UCSD-AML1 (cell line): ENCODE results near the gene EZH2.

ENCODE experiments used
- DNase-seq: peaks from one replicate; lab custom pipeline; 2025; ENCODE audit not compliant: unreplicated experiment; lab: John Stamatoyannopoulos, UW

EZH2 gene

DNA sequence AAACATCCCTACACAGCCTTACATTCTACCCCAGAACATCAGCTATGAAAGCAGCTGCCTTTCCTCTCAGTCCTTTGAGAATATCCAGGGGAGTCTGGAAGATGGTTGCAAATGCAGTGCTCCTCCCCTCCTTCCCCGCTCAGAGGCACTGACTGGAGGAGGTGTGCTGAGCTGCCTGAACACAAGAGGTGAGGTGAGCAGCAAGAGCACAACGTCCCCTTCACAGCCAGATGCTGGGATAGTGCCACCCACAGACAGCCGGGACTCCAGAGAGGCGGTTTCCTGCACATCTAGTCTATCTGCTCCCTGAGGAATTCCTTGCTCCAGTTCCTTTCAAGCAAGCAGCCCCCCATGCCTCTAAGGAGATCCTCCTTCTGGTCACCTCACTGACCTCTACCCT, 74.2 kb downstream of the EZH2 start:
- DNase-seq = no peak

DNA sequence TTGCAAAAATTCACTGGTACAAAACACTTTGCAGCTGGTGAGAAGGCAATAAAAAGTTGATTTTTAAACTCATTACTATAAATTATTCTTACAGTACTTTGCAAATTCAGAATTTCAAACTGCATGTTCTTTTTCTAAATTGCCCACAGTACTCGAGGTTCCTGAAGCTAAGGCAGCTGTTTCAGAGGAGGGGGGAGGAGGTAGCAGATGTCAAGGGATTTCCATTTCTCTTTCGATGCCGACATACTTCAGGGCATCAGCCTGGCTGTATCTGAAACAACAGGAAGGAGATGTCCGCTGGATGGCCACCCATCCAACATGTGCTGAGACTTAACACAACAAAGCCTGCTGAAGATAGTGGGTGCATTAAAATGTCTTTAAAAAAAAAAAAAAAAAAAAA, 76.7 kb downstream of the EZH2 start:
- no peak for DNase-seq

DNA sequence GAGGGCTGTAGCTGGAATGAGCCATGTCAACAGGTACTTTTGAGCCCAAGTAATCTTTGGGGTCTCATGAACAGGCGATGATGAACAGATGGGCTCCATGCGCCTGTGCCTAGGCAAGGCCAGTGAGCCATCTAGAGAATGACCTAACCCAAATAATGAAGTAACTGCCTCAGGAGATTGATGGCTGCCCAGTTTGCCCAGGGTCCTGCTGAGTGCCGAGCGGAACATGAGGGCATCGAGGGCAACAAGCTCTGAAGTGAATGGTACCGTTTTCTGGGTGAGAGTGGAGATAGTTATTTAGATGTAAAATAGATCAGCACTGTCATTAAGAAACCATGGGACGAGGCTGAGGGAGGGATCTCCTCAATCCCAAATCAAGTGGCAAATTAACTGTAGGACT, 77.9 kb downstream of the EZH2 start:
- no peak for DNase-seq

DNA sequence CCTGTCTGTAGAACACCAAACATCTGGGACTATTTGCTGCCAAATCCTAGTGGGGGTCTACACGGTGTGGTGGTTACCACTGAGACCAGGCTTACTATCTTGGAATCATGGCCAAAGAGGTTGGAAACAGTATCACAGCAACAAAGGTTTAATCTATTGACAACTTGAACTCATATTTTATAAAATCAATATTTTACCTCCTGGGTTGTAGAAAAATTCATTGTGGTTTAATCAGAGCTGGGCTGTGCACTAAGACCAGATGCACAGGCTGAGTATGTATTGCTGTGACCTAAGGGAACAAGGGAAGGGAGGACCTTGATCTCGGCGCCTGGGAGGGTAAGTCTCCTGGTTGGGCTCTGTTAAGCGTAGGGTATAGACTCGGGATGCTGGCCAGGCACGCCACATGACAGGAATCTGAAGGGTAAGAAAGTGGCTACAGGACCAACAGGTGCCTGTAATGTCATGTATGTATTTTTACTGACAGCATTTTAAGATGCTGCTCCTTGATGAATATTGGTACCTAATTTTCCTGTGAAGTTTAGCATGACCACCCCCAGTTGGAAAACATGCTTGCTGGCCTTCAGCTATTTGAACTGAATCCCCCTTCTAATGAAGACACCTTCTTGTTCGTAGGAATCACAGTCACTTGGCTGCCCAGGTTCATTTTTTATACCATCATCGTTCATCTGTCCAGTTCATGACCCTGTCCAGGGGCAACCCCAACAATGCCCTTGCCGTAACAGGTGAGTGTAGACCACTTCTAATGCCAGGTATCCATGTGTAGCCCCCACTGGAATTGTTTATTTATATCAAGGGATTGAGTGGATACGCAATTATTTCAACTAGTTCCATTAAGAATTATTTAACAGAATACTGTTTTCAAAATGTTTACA, 79.5 kb downstream of the EZH2 start:
- no peak for DNase-seq

DNA sequence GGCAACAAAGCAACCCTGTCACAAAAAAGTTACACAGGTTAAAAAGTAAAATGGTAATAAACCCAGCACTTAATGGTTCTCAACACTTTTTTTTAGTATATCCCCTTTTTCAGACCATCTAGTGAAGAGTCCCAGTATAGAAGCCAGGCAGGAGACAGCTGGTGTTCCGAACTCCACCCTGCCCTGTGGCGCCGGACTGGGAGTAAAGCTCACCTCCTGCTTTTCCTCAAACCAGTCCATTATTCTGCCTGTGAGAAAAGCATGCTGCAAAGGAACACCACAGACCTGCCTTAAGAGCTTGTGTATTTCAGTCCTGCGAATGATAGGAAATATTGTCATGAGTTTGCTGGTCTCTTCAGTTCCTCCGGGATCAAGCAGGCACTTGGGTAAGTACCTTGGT, 81.0 kb downstream of the EZH2 start:
- DNase-seq = no peak

DNA sequence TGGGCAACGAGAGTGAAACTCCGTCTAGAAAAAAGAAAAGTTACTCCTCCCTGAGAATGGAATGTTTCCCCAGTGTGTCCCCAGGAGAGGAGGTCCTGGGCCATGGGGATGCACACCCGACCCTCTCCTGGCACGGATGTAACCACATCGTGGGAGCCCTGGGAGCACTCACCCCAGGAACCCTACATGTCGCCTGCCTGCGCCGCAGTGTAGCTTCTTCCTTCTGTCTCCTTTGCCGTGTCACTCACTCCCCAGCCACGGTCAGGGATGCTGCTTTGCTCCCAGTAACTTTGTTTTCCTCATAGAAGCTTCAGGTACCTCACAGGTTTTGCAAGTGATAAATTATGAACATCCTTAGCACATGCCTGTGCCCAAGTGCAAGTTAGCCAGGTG, 82.0 kb downstream of the EZH2 start:
- DNase-seq = no peak

DNA sequence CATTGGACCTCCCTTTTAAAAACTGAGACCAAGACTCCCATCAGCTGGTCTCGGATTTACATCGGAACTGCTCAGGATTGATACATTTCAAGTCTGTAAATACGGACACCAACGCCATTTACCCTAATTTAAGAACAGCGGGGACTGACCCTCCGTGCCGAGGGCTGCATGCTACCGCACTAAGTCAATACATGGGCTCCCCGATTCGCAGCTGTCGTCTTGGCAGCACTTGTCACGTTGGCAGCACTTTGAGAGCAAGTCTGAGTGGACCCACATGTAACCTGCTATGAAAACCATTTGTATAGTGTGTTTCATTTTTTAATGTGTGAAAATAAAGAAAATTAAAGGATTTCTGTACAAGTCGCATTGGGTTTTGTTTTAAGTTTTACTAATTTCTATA, 83.4 kb downstream of the EZH2 start:
- DNase-seq = no peak

DNA sequence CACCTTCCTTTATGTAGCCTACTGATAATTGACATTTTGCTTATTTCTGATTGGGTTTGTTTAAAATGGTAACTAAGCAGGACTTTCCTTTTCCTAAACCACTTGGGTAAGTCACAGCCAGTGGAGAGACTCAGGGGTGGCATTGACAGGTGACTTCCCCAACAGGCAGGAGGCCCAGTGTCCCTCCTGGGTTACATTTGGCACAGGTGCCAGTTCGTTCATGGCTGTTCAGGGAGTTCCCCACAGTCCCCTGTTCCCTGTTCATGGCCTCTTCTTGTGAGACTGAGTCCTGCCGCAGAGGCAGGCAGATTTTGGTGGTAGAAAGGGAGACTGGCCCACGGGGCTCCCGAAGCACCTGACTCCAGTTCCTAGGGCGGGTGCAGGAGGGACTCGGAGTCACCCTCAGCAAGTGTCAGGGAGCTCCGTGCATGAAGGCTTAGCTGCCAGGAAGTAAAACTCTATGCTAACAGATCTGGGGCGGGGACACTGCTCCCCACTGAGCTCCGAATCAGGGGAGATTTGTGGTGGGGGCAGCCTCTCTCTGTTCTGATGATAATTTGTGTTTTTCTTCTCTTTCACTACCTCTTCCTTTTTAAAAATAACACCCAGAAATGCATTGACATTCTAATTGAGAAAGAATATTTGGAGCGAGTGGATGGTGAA, 84.1 kb downstream of the EZH2 start:
- DNase-seq = no peak

DNA sequence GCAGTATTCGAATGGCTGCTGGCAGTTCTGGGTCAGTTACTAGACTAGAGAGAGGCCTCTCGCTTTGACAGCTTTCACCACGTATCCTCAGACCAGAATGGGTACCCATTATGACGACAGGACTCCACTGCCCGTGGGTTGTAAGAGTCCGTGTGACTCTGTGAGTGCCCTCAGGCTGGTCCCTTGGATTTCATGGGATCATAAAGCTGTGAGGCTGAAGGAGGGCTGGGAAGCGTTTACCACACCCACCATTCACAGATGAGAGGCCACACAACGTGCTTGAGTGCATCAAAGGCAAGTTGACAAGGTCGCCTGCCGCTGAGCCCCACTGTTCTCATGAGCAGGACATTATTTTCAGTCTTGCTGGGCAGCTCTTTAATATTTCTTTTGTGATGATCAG, 87.2 kb downstream of the EZH2 start:
- DNase-seq = no peak

DNA sequence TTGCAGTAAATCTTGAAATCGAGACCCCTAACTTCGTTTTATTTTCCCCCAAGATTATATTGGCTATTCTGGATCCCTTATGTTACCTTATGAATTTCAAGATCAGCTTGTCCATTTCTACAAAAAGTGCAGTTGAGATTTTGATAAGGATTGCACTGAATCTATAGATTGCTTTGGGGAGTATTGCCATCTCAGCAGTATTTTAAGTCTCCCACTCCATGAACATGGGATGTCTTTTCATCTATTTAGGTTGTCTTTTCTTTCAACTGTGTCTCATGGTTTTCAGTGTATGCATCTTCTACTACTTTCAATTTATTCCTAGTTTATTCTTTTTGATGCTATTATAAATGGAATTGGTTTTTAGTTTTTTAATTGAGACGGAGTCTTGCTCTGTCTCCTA, 89.6 kb downstream of the EZH2 start:
- DNase-seq = no peak

DNA sequence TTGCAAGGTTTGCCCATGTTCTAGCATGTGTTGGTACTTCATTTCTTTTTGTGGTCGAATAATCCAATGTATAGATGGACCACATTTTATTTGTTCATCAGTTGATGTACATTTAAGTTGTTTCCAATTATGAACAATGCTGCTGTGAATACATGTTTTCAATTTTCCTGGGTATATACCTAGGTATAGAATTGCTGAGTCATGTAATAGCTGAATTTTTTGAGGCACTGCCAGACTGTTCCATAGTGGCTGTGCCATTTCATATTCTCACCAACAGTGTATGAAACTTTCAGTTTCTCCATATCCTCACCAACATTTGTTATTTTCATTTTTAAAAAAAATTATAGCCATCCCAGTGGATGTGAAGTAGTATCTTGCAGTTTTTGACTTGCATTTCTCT, 90.5 kb downstream of the EZH2 start:
- DNase-seq = no peak

DNA sequence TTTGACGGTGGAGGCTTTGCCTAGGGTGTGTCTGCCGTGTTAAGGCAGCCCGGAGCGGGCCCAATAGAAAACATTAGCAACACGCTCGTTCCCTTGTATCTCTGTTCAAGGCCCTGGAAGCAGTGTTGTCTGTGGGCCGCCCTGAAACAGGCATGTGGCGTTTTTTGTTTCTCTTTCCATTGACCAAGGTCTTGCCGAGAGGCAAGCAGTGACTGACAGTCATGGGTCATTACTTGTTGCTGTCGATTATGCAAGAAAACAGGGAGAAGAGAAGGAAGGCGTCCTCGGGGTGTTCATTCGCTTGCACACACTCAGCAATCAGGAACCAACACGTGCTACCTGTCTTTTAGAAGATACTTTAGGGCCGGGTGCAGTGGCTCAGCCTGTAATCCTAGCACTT, 92.5 kb downstream of the EZH2 start:
- no peak for DNase-seq

DNA sequence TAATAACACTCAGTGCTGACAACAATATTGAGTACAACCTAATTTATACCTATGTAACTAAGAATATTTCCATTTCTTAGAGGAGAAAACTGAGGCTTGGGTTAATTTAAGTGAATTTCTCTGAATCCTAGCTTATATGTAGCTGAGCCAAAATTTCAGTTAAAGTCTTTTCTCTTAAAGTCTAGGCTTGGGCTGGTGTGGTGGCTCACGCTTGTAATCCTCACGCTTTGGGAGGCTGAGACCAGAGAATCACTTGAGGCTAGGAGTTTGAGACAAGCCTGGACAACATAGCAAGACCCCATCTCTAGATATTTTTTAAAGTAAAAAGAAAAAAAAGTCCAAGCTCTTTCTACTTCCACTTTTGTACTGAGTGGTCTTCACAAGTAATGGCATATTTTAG, 93.2 kb downstream of the EZH2 start:
- no peak for DNase-seq

DNA sequence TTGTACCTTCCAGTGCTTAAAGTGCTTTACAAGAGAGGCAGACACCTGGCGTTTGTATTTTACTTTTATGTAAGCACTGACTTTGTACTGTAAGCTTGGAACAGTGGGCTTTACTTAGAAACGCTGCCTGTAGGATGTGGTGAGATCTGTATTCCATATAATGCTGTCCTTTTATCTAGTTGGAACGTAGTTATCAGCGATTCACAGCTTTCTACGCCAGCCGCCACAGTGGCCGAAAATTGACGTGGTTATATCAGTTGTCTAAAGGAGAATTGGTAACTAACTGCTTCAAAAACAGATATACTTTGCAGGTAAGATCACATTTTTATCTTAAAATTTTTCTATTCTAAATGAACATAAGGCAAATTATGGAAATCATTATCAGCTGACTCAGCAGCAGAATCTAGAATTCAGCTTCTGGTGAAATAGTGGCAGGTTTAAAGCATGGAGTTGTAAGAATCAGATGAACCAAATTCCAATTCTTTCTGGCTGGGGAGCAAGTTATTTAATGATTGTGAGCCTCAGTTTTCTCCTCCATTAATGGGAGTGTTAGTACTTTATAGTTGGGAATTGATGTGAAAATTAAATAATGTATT, 93.9 kb downstream of the EZH2 start:
- no peak for DNase-seq

DNA sequence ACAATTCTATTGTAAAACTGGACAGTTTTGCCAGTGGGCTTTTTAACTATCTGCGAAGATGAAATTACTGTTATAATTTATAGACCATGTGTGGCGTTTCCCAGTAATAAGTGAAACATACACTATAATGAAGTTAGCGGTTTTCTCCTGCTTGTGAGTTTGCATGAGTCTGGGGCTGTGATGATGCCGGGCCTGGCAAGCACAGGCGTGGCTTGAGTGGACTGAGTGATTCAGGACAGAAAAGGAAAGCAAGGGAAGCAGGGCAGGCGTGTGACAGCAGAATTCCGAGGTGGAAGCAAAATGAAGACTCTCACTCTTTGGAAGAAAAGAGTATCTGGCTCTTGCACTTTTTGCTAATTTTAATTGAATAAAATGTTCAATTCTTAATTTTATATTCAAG, 94.9 kb downstream of the EZH2 start:
- DNase-seq = no peak

DNA sequence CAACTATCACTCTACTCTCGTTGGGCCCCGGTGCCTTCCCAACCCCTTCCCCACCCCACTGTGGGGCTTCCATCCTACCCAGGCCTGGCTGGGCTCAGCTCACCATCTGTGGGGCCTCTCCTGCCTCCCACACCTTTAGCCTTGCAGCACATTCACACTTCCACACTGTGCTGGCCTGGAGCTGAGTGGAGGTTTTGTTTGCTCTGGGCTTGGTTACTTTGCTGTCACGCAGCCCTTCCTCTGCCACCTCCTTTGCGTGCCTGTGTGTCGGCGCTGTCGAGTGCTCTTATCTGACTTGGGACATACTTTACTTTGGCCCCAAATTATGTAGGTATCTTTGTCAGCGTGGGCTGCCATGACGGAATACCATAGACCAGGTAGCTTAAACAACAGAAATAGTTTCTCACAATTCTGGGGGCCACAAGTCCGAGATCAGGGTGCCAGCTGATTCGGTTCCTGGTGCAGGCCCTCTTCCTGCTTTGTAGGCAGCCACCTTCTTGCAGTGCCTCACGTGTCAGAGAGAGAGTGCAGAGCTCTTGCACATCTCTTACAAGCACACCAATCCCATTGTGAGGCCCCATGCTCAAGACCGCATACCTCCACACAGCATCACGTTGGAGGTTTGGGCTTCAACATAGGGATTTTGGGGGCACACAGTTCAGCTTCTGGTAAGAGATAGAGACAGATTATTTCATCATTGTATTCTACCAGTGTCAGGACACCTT, 96.4 kb downstream of the EZH2 start:
- no peak for DNase-seq

DNA sequence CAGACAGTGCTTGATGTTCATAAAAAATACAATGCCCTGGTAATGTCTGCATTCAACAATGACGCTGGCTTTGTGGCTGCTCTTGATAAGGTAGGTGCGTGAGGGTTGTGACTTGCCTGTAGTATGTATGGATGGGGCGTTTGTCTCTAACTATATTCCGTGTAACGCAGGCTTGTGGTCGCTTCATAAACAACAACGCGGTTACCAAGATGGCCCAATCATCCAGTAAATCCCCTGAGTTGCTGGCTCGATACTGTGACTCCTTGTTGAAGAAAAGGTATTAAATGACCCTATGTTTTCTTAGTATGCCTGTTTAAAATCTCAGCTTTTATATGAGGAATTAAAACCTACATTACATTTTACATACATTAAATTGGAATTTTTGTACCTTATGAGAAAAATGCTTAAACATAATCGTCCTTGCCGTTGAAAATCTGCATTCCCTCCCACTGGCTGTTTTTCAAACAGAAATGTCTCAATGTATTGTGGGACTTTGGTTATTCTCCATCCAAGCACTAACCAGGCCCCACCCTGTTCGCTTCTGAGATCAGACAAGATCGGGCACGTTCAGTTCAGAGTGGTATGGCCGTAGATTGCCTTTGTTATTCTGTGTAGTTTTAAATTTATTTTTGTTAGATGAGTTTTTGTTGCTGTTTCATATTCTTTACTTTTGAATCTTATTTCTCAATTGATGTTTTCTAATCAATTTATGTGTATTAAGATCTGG, 100.1 kb downstream of the EZH2 start:
- no peak for DNase-seq

DNA sequence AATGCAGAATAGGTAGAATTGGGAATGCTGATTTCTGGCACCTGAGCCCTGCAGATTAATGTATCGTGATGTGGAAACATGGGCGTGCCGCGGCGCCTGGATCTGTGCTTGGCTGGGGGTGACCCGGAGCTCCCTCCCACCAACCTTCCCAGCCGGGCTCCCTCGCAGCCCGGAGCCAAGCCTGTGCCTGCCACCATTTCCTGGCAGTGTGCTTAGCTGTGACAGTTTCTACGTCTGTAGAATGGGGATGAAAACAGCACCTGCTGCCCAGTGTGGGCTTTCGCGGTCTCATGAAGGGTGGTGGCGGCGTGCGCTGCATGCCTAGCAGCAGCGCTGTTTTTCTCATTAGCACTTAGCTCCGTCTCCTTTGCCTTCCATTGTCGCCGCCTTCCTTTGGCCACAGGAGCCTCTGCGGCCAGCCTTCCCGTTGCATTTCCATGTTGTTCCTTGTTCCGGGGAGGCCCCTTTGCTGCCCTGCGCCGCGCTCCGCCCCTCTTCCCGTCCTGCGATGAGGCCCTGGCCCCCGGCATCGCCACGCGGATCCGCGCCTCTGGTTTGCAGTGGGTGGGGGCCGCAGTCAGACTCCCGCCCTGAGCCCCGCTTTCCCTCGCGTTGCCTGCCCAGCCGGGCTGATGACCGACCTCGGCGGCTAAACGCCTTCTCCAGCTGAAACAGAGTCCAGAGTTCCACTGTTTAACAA, 101.2 kb downstream of the EZH2 start:
- DNase-seq = no peak

DNA sequence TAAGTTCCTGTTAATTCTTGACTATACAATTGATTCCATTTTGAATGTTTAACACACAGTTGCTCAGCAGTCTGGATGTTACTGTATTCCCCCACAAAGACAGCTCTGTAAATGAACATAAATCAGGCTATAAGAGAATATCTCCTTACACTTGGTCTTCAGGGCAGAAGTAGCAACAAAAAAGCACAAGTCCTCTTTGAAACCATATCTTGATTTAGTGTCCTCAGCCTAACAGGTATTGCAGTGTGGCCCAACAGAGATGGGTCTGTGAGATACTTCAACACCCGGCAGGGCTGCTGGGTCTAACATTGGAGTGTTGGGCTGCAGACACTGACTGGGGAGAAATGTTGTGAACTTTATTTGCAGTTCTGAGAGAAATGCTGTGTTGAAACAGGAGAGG, 109.6 kb downstream of the EZH2 start:
- no peak for DNase-seq

DNA sequence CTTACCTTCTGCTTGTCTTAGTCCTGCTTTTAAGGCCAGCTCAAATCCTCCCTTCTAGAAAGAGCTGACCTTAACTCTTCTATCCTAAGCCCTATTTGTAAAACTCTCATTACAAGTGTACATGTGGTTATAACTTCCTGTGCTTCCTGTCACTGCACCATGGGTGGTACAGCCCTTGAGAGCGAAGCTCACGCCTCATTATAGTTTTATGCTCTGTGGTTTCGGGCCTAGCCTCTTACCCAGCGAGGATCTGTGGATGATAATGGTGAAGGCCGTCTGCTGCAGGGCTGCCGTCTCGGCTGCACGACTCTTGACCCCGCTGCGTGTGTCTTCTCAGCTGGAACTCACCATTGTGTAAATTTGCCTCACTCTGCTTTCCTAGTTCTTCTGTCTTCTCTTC, 110.8 kb downstream of the EZH2 start:
- peak; percentile 13 for DNase-seq
